Measurements from ENCODE around the gene TSEN54. TPM values are rescaled to one million over a fixed set of nuclear protein-coding genes. Genes with fewer than 3 reads are reported as not detected.

The TSEN54 gene
- total and polyA plus RNA-seq, 2 donors from 2014 or later, result 25.8 to 33.8 TPM

- H3K27ac ChIP-seq (ENCODE audit: low read depth in 2 of 2, low read length in 2 of 2), result peak overlapping the region; percentile 63 to 70
- FAIRE-seq, result no peak
Observed at GRCh38 chr17:75500419-75501216, 15.7 kb upstream of the TSEN54 start.

GRCh38 chr17:75501378-75502071, 14.8 kb upstream of the TSEN54 start:
- H3K9me3 ChIP-seq (ENCODE audit: control insufficient read depth in 2 of 3, insufficient read depth in 1 of 3, low read length in 3 of 3), result no peaks in the 10 kb centered on the region
- H3K4me1 ChIP-seq (ENCODE audit: control insufficient read depth in 2 of 3, insufficient read depth in 2 of 3, low read depth in 1 of 3, low read length in 3 of 3), result peaks cover 0 to 31% (median 5%) of the 10 kb centered on the region in 3 donors
- FAIRE-seq, result no peak
- H3K36me3 ChIP-seq (ENCODE audit: control insufficient read depth in 2 of 3, insufficient read depth in 3 of 3, low read length in 3 of 3), result peaks cover 0 to 54% (median 5%) of the 10 kb centered on the region in 3 donors
- no peak for TF ChIP-seq CTCF (IDR thresholded peaks at IDR 0.05; ENCODE audit: borderline replicate concordance, extremely low read depth, insufficient read depth)
- peak overlapping the region; percentile 70 to 74 for H3K27ac ChIP-seq (ENCODE audit: low read depth in 2 of 2, low read length in 2 of 2)
- intact Hi-C loops (cut with DNase I), result loop anchor here (10.0 kb wide), 1 partner anchor 77 kb away; no protein-coding TSS in a partner anchor
- no peaks in the 10 kb centered on the region for H3K27me3 ChIP-seq (ENCODE audit: control insufficient read depth, insufficient read depth, low read length)
- no peak for DNase-seq
- no peak overlapping the region for H3K9ac ChIP-seq (ENCODE audit: low read length in 3 of 3)
- H3K4me3 ChIP-seq (ENCODE audit: low read length in 3 of 3), result no peak overlapping the region

More at GRCh38 chr17:75500419-75501216, 15.7 kb upstream of the TSEN54 start:
- H3K36me3 ChIP-seq (ENCODE audit: control insufficient read depth in 2 of 3, insufficient read depth in 3 of 3, low read length in 3 of 3), result peaks cover 0 to 53% (median 6%) of the 10 kb centered on the region in 3 donors
- peaks cover 0 to 31% (median 5%) of the 10 kb centered on the region in 3 donors for H3K4me1 ChIP-seq (ENCODE audit: control insufficient read depth in 2 of 3, insufficient read depth in 2 of 3, low read depth in 1 of 3, low read length in 3 of 3)
- no peak for TF ChIP-seq CTCF (IDR thresholded peaks at IDR 0.05; ENCODE audit: borderline replicate concordance, extremely low read depth, insufficient read depth)
- DNase-seq, result no peak
- H3K27me3 ChIP-seq (ENCODE audit: control insufficient read depth, insufficient read depth, low read length), result no peaks in the 10 kb centered on the region
- H3K9ac ChIP-seq (ENCODE audit: low read length in 3 of 3), result peak overlapping the region in 1 of 3 donors; percentile 26
- no peak overlapping the region for H3K4me3 ChIP-seq (ENCODE audit: low read length in 3 of 3)
- no peaks in the 10 kb centered on the region for H3K9me3 ChIP-seq (ENCODE audit: control insufficient read depth in 2 of 3, insufficient read depth in 1 of 3, low read length in 3 of 3)
- intact Hi-C loops (cut with DNase I), result loop anchor here (10.0 kb wide), 1 partner anchor 76 kb away; no protein-coding TSS in a partner anchor

DNA sequence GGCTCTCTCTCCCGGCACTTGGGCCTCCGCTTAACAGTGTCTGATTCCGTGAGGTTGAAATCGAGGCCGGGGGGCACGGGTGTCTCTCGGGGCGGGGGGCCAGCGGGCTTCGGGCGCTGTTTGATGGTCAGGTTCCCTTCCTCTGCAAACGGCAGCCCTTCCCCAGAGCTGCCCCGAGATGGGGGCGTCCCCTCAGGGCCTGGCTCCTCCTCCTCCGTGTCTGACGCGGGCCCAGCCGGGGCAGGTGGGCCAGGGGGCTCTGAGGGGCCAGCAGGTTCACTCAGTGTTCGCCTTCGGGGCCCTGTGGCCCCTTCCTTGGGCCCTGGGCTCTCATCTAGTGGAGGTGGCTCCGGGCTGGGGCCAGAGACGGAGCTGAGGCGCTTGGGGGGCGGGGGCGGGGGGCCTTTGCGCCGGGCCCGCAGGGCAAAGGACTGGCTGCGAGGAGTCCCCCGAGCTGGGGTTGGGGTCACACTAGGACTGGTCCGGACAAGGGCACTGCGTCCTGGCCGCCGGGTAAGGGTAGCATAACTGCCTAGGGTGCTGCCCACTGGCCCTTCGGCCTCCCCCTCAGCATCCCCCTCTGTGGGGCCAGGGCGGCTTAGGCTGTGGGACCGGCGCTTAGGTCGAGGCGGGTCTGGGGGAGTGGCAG, 14.1 kb upstream of the TSEN54 start:
- Histone ChIP-seq H3K9ac (ENCODE audit: low read length in 3 of 3) (no peak overlapping the region), H3K27ac (ENCODE audit: low read depth in 2 of 2, low read length in 2 of 2) (peak overlapping the region; percentile 70 to 74), H3K36me3 (ENCODE audit: control insufficient read depth in 2 of 3, insufficient read depth in 3 of 3, low read length in 3 of 3) (peaks cover 0 to 54% (median 6%) of the 10 kb centered on the region in 3 donors), H3K4me3 (ENCODE audit: low read length in 3 of 3) (no peak overlapping the region), H3K9me3 (ENCODE audit: control insufficient read depth in 2 of 3, insufficient read depth in 1 of 3, low read length in 3 of 3) (no peaks in the 10 kb centered on the region), H3K27me3 (ENCODE audit: control insufficient read depth, insufficient read depth, low read length) (no peaks in the 10 kb centered on the region), H3K4me1 (ENCODE audit: control insufficient read depth in 2 of 3, insufficient read depth in 2 of 3, low read depth in 1 of 3, low read length in 3 of 3) (peaks cover 0 to 32% (median 5%) of the 10 kb centered on the region in 3 donors)
- FAIRE-seq (no peak), DNase-seq (no peak)
- TF ChIP-seq CTCF (IDR thresholded peaks at IDR 0.05; ENCODE audit: borderline replicate concordance, extremely low read depth, insufficient read depth), result no peak
- intact Hi-C loops (cut with DNase I), result loop anchor here (10.0 kb wide), 1 partner anchor 77 kb away; no protein-coding TSS in a partner anchor
